LNCaP clone FGC (cell line): ENCODE data around the gene TESPA1.

ENCODE experiments used
- DNase-seq: peaks from one replicate; pipeline ENCODE4 v3.0.0-alpha.2; 2011; ENCODE audit warnings: low read depth
- H3K4me3 ChIP-seq: 2 replicates; pipeline ENCODE4 v1.5.1; 2011; ENCODE audit warnings: mild to moderate bottlenecking, low read depth, low read length, control low read depth
- CTCF ChIP-seq: IDR thresholded peaks from 2 replicates; pipeline ENCODE4 v1.5.1; 2012; ENCODE audit warnings: mild to moderate bottlenecking; ENCODE audit not compliant: control insufficient read depth, insufficient read depth; ENCODE audit errors: extremely low read depth

The TESPA1 gene

GRCh38 chr12:54974279-54974678, 10.3 kb downstream of the TESPA1 start:
- no peak overlapping the region for H3K4me3 ChIP-seq
- no peak for DNase-seq
- TF ChIP-seq CTCF, result no peak

GRCh38 chr12:54973556-54973955, 11.0 kb downstream of the TESPA1 start:
- TF ChIP-seq CTCF, result no peak
- H3K4me3 ChIP-seq, result no peak overlapping the region
- no peak for DNase-seq

GRCh38 chr12:54970741-54971140, 13.8 kb downstream of the TESPA1 start:
- no peak for TF ChIP-seq CTCF
- DNase-seq, result no peak
- no peak overlapping the region for H3K4me3 ChIP-seq

DNA sequence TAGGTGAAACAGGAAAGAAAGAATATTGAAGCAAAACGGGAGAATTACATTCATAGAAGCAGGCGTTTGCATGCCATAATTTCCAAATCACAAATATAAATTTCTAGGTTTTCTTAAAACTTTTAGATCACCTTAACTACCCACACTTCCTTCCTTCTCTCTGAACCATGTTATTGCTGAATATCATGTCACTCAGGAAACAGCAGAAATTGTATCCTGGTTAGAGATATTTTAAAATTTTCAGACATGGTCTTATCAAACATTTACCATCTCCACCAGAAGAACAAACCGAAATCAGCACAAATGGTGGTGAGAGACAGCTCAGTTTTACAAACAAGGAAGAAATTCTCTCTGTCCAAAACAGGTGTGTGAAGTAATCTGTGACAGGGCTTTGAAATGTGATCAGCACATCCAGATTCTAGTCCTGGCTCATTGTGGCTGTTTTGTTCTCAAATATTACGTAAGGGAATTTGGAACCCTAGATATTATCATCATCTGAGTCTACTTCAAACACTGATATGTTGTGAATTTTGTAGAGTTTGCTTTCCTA, 16.3 kb downstream of the TESPA1 start:
- H3K4me3 ChIP-seq, result no peak overlapping the region
- no peak for DNase-seq
- TF ChIP-seq CTCF, result no peak

DNA sequence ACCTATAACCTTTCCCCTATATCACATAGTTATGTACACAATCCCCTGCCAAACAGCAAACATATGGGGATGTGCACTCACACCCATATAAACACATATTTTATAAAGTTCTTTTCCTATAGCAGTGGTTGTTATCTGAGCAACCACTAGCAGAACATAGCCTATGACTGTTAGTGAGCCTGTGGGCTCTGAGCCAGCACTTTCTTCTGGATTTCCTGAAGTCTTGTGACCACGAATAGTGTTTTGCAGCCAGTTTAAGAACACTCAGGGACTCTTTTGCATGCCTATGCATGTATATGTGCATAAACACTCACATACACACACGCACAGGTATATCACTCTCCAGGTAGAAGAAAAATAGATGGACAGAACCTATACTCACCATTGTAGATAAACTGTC, 17.1 kb downstream of the TESPA1 start:
- no peak overlapping the region for H3K4me3 ChIP-seq
- no peak for DNase-seq
- no peak for TF ChIP-seq CTCF

DNA sequence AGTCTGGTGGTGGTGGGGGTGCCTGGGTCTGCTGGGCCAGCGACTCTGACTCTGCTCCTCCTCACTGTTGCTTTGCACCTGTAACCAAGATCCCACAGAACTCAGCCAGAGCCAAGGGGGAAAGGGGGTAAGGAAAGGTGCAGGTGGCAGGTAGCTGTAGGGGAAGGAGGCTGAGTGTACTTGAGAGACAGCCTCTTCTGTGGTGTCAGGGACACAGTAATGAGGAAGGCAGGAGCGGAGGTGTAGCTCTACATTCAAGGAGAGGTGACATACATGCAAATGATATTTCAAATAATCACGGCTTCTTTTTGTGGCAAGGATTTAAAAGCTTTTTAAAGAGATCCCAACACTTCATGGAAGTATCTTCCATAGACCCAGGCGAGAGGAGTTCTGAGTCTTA, 23.4 kb downstream of the TESPA1 start:
- H3K4me3 ChIP-seq, result no peak overlapping the region
- no peak for DNase-seq
- TF ChIP-seq CTCF, result no peak

GRCh38 chr12:54959291-54960018, 25.1 kb downstream of the TESPA1 start:
- no peak overlapping the region for H3K4me3 ChIP-seq
- TF ChIP-seq CTCF, result no peak
- DNase-seq, result no peak
